Neural progenitor cell (in vitro differentiated cells): ENCODE data around the gene ZFHX3. TPM values are rescaled to one million over a fixed set of nuclear protein-coding genes. Genes with fewer than 3 reads are reported as not detected.
"Not testable (repeated sequence)": the region's sequence is repeated elsewhere in the genome, so short reads cannot be mapped to it uniquely, and the experiment has no call there.

Experiments
- DNase-seq: peaks from one replicate; pipeline ENCODE4 v3.0.0-alpha.2; 2016; ENCODE audit warnings: low spot score
- H2AFZ ChIP-seq: fragments of 200-600 bp; sonication (generic); replicated peaks from 2 replicates; pipeline ENCODE4 v1.6.1; 2016; ENCODE audit warnings: antibody characterized with exemption
- H3F3A ChIP-seq: fragments of 200-600 bp; sonication (generic); 2 replicates; pipeline ENCODE4 v1.6.1; 2016; ENCODE audit warnings: antibody characterized with exemption, low read depth
- H3K27ac ChIP-seq: fragments of 200-600 bp; sonication (generic); 2 replicates; pipeline ENCODE4 v1.5.1; 2016; ENCODE audit warnings: mild to moderate bottlenecking
- H3K27me3 ChIP-seq: fragments of 200-600 bp; sonication (generic); 2 replicates; pipeline ENCODE4 v1.6.1; 2016; ENCODE audit warnings: mild to moderate bottlenecking, moderate library complexity
- H3K36me3 ChIP-seq: fragments of 200-600 bp; sonication (generic); 2 replicates; pipeline ENCODE4 v1.5.1; 2016
- H3K4me1 ChIP-seq: fragments of 200-600 bp; sonication (generic); 2 replicates; pipeline ENCODE4 v1.6.1; 2016; ENCODE audit warnings: mixed run types
- H3K4me2 ChIP-seq: fragments of 200-600 bp; sonication (generic); 2 replicates; pipeline ENCODE4 v1.6.1; 2016
- H3K4me3 ChIP-seq: fragments of 200-600 bp; sonication (generic); 2 replicates; pipeline ENCODE4 v1.5.1; 2016
- H3K79me2 ChIP-seq: fragments of 200-600 bp; sonication (generic); 2 replicates; pipeline ENCODE4 v1.6.1; 2016; ENCODE audit warnings: low read depth
- H3K9ac ChIP-seq: fragments of 200-600 bp; sonication (generic); 2 replicates; pipeline ENCODE4 v1.6.1; 2016
- H3K9me3 ChIP-seq: fragments of 200-600 bp; sonication (generic); 2 replicates; pipeline ENCODE4 v1.5.1; 2016; ENCODE audit warnings: low read depth
- H4K20me1 ChIP-seq: fragments of 200-600 bp; sonication (generic); 2 replicates; pipeline ENCODE4 v1.6.1; 2016; ENCODE audit warnings: low read depth
- H3K27ac Mint-ChIP-seq: 3 replicates; pipeline ENCODE4 v1.8.0; 2021; ENCODE audit warnings: mixed read lengths
- H3K27me3 Mint-ChIP-seq: 2 replicates; pipeline ENCODE4 v1.8.0; 2022; ENCODE audit warnings: low read depth, mild to moderate bottlenecking, inconsistent platforms, moderate library complexity, mixed read lengths; ENCODE audit not compliant: insufficient read depth
- H3K36me3 Mint-ChIP-seq: 3 replicates; pipeline ENCODE4 v1.8.0; 2021; ENCODE audit warnings: mixed read lengths
- H3K4me1 Mint-ChIP-seq: 3 replicates; pipeline ENCODE4 v1.8.0; 2021; ENCODE audit warnings: mixed read lengths
- H3K4me3 Mint-ChIP-seq: 3 replicates; pipeline ENCODE4 v1.8.0; 2021; ENCODE audit warnings: mild to moderate bottlenecking, moderate library complexity, mixed read lengths
- H3K9me3 Mint-ChIP-seq: 3 replicates; pipeline ENCODE4 v1.8.0; 2020; ENCODE audit warnings: mixed read lengths
- CTCF ChIP-seq: fragments of 200-600 bp; sonication (generic); IDR thresholded peaks from 2 replicates; pipeline ENCODE4 v1.5.1; 2017; ENCODE audit warnings: antibody characterized with exemption, mild to moderate bottlenecking
- EZH2 ChIP-seq: fragments of 200-600 bp; sonication (generic); IDR thresholded peaks from 2 replicates; pipeline ENCODE4 v1.6.1; 2017; ENCODE audit warnings: antibody characterized with exemption, mild to moderate bottlenecking, moderate library complexity
- EZH2phosphoT487 ChIP-seq: fragments of 200-600 bp; sonication (generic); IDR thresholded peaks from 2 replicates; pipeline ENCODE4 v1.6.1; 2017; ENCODE audit warnings: antibody characterized with exemption
- total RNA-seq: library from RNA; depleted of rRNA; stranded (reverse); fragments of >200 nt; gene quantifications from 2 replicates; pipeline ENCODE4 v1.2.3, GENCODE V29; 2015; ENCODE audit warnings: low replicate concordance

The ZFHX3 gene
- total RNA-seq, 1 donor from 2014 or later = 2.4 TPM

GRCh38 chr16:73086108-73086507, 38.2 kb upstream of the ZFHX3 start:
- Histone ChIP-seq H3K4me1 (no peaks in the 10 kb centered on the region), H3K27ac (no peak overlapping the region), H4K20me1 (no peaks in the 10 kb centered on the region), H3K9ac (no peak overlapping the region), H3K9me3 (peaks cover 3% of the 10 kb centered on the region), H3K27me3 (no peaks in the 10 kb centered on the region), H3F3A (no peaks in the 10 kb centered on the region), H3K4me2 (no peak overlapping the region), H3K4me3 (no peak overlapping the region), H3K79me2 (no peaks in the 10 kb centered on the region), H2AFZ (no peak overlapping the region), H3K36me3 (no peaks in the 10 kb centered on the region)
- no peaks in the 10 kb centered on the region for H3K4me1 Mint-ChIP-seq
- no peak overlapping the region for H3K27ac Mint-ChIP-seq
- no peak for DNase-seq
- peaks cover 15% of the 10 kb centered on the region for H3K9me3 Mint-ChIP-seq
- no peak overlapping the region for H3K4me3 Mint-ChIP-seq
- peaks cover 15% of the 10 kb centered on the region for H3K27me3 Mint-ChIP-seq
- TF ChIP-seq EZH2 (no peak), CTCF (no peak), EZH2phosphoT487 (no peak)
- H3K36me3 Mint-ChIP-seq = no peaks in the 10 kb centered on the region

- Histone ChIP-seq H3K9me3 (peaks cover 3% of the 10 kb centered on the region), H3K27ac (no peak overlapping the region), H3K36me3 (no peaks in the 10 kb centered on the region), H3K27me3 (peaks cover 3% of the 10 kb centered on the region), H2AFZ (no peak overlapping the region), H3K9ac (no peak overlapping the region), H3K79me2 (no peaks in the 10 kb centered on the region), H3K4me3 (no peak overlapping the region), H3K4me2 (no peak overlapping the region), H4K20me1 (no peaks in the 10 kb centered on the region), H3K4me1 (no peaks in the 10 kb centered on the region), H3F3A (no peaks in the 10 kb centered on the region)
- Mint-ChIP-seq H3K4me1 (no peaks in the 10 kb centered on the region), H3K27me3 (peaks cover 15% of the 10 kb centered on the region), H3K9me3 (peaks cover 13% of the 10 kb centered on the region), H3K27ac (no peak overlapping the region), H3K4me3 (no peak overlapping the region), H3K36me3 (no peaks in the 10 kb centered on the region)
- no peak for TF ChIP-seq CTCF
- no peak for DNase-seq
Measured at GRCh38 chr16:73083271-73083670, 35.3 kb upstream of the ZFHX3 start.

- H3K4me3 Mint-ChIP-seq, H3K9me3 ChIP-seq, H3K4me1 Mint-ChIP-seq, H3K4me3 ChIP-seq, H3K9ac ChIP-seq, H4K20me1 ChIP-seq, H3K4me1 ChIP-seq, H3K27ac Mint-ChIP-seq, H3K36me3 Mint-ChIP-seq, H2AFZ ChIP-seq, H3K27me3 ChIP-seq, DNase-seq, H3F3A ChIP-seq, H3K27ac ChIP-seq, H3K36me3 ChIP-seq, H3K79me2 ChIP-seq, H3K4me2 ChIP-seq: not testable (repeated sequence)
- Mint-ChIP-seq H3K27me3 (peaks cover 17% of the 10 kb centered on the region), H3K9me3 (peaks cover 13% of the 10 kb centered on the region)
Measured at GRCh38 chr16:73082634-73083051, 34.7 kb upstream of the ZFHX3 start.

- Mint-ChIP-seq H3K9me3 (peaks cover 13% of the 10 kb centered on the region), H3K4me3 (no peak overlapping the region), H3K4me1 (peaks cover 2% of the 10 kb centered on the region), H3K27me3 (peaks cover 15% of the 10 kb centered on the region), H3K27ac (no peak overlapping the region), H3K36me3 (no peaks in the 10 kb centered on the region)
- Histone ChIP-seq H3K9me3 (peaks cover 3% of the 10 kb centered on the region), H2AFZ (no peak overlapping the region), H3K79me2 (no peaks in the 10 kb centered on the region), H4K20me1 (no peaks in the 10 kb centered on the region), H3K36me3 (no peaks in the 10 kb centered on the region), H3K4me2 (no peak overlapping the region), H3K4me1 (no peaks in the 10 kb centered on the region), H3F3A (no peaks in the 10 kb centered on the region), H3K4me3 (no peak overlapping the region), H3K27ac (no peak overlapping the region), H3K27me3 (peaks cover 19% of the 10 kb centered on the region), H3K9ac (no peak overlapping the region)
- no peak for DNase-seq
- no peak for TF ChIP-seq EZH2phosphoT487
- no peak for TF ChIP-seq CTCF
- TF ChIP-seq EZH2 = no peak
Measured at GRCh38 chr16:73080931-73081330, 33.0 kb upstream of the ZFHX3 start.
